Right forelimb (tissue), 1 donor: ENCODE data around the gene DVL2.
A peak's percentile ranks its signal among the peaks of the same experiment; 100 is the strongest.

Experiments used
- DNase-seq: peaks from one replicate; pipeline ENCODE4 v3.0.0-alpha.2; 2018

The DVL2 gene

DNA sequence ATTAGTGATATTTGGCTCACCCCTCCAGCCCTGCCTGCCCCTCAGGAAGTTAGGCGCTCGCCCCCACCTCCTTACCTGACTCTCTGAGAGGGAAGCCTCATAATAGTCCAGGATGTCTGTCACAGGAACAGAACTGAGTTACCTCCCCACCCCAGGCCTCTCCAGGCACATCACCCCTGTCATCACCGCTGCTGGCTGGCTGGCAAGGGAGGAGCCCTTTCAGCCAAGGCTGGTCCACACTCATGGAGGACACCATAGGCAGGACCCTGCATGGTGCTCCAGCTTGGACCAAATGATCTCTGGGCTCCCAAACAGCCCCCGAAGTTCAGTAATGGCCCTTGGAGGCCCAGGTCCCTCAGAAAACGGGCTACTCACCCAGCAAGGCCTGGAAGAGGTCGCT, 16.2 kb downstream of the DVL2 start:
- DNase-seq, result peak; percentile 46

DNA sequence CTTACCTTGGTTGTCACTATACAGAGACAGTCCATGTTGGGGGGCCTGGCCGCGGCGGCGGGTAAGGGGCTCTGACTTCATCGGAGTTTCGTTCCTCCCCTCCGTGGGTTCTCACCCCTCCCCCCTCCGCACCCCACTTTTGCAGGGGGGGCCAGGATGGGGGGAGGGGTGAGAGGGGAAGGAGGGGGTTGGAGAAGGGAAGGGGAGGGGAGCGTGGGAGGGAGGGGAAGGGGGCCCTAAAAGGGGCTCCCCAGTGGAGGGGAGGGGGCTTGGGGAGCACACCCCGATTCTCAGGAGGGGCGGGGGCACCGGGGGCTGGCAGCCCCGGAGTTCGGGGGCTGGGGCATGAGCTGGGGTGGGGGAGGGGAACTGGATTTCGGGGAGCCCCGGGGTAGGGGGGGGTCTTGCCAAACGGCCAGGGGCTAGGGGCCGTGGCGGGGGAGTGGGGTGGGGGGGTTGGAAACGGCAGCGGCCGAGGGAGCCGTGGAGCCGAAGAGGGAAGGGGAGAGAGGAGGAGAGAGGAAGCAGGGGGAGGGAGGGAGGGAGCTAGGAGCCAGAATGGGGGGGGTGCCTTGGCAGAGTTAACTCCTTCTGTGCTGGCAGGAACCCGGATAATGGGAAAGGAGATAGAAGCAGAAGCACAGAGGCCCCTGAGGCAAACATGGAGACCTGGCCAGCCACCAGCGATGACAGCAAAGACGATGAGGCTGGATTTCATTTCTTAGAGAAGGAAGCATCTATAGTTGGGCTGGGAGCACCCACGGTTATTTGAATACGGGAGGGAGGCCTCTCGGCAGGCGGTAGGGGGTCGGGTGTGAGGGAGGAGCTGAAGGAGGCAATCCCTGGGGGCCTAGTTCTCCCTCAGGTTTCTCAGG, 17.0 kb downstream of the DVL2 start:
- DNase-seq, result peak; percentile 87

DNA sequence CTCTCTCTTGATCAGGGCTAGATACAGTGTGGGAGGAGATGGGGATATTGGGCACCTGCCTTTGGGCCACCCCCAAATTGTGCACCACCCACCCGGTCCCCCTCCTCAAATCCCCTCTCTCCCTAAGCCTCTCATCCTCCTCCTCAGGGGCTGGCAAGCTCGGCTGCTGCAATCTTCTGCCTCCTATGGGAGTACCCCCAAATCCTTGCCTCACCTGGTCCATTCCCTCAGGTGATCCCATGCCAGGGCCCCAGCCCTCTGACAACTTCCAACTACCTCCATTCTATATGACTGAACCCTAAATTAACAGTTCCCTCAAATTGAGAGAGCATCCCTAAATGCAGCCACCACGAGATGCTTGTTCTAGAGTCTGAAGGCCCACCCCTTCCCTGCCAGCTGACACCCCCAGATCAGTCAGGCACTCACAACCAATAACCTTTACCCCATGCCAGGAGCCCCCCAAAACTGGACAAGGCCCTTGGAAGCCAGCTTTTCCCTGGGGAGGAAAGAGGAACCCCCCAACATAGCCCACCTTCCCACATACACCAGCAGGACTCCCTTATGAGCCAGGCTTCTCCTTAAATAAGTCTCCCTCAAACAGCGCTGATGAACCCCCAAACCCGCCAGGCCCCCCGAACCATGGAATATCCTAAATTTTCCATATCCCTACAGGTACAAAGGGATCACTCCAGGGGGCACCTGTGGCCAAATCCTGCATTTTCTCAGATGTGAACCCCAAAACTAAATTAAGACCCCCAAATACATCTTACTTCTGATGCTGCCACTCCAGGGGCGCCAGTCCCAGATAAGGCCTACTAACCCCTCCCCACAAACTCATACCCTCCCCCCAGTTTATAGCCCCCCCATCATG, 17.8 kb downstream of the DVL2 start:
- peak; percentile 46 for DNase-seq

DNA sequence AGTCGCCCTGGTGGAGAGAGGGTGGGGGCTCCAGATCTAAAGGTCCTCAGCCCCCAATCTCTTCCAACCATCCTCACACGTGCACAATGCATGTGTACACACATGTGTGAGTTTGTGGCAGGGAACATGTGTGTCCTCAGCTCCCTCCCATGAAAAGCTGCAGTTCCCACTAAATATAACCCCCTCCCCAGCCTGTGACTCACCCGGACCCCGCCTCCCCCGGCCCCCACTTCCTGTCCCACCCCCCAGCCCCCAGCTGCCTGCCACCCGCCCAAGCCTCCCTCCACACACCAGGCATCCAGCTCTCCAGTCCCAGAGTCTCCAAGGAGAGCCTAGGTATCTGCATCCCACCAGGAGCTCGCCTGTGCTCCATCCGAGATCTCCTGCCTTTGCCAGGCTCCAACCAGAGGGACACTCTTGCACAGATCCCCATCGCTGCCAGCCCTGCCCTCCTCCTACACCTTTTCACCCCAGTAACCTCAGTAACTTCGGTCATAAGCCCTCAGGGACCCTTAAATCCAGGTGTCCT, 18.6 kb downstream of the DVL2 start:
- DNase-seq, result peak; percentile 55

DNA sequence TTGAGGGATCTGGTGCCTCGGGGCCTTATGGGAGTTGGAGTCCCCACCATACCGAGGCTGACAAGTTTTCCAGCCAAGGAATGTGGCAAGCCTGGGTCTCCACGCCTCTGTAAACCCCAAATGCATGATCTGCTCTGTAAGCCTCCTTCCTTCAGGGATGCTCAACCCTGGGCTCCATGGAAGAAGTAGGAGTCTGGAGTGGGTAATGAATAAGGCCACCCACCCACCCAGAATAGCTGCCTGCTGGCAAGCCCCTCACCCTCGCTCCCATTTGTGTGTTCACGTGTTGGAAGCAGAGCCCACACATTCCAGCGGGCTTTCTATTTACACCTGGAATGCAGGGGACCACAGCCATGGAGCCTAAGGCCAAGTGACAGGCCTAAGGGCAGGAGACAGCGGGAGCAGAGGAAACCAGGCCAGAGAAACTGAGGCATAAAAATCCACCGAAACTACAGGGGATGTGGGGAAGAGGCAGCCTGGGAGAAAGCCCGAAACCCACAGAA, 19.1 kb downstream of the DVL2 start:
- no peak for DNase-seq

DNA sequence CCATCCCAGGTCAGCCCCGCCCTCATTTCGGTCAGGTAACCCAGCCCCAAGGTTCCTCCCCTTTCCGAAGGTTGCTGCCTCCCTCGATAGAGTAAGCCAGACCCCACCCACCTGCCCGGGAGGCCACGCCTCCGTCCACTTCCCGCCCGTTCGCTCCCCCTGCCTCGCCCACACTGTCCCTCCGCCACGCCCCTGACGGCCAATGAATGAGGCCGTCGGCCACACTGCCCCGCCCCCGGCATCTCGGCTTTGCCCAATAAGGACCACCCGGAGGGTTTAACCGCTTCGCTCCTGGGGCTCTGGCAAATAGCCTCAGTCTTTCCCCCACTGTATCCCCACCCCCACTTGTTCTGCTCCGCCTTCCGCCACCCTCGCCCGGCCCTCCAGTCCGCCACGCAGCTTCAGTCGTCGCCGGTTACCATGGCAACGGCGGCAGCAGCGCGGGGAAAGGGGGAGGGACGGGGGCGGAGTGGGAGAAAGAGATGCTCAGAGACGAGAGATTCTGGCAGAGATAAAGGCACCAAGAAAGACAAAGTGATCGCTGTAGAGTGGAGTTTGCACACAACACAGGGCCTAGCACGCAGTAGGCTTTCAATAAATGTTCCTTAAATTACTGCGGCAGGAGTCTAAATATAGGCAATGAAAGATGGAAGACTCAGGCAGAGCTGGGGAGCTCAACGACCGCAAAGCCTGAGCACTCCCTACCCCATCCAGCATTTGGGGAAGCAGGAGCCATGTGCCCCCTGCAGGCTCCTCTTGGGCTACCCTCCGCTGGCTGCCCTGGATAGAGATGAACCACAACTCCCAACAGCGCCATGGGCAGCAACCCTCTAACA, 19.8 kb downstream of the DVL2 start:
- peak; percentile 99 for DNase-seq

DNA sequence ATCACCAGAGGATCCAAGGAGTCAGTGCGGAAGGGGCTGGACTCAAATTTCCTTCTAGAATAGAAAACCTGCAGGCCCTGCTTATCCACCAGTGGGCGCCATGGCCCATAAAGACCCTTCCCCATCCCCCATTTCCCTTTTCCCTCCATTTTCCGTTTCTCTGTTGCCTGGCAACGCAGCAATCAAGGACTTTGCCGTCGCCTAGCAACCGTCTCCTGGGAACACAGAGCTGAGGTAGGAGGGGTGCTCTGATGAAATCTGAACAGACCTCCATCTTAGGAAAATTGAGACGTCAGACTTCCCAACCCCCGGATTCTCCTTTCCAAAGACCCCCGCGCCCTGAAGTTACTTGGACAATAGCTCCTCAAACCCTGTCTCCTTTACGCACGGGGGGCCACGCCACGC, 20.4 kb downstream of the DVL2 start:
- DNase-seq, result peak; percentile 86

DNA sequence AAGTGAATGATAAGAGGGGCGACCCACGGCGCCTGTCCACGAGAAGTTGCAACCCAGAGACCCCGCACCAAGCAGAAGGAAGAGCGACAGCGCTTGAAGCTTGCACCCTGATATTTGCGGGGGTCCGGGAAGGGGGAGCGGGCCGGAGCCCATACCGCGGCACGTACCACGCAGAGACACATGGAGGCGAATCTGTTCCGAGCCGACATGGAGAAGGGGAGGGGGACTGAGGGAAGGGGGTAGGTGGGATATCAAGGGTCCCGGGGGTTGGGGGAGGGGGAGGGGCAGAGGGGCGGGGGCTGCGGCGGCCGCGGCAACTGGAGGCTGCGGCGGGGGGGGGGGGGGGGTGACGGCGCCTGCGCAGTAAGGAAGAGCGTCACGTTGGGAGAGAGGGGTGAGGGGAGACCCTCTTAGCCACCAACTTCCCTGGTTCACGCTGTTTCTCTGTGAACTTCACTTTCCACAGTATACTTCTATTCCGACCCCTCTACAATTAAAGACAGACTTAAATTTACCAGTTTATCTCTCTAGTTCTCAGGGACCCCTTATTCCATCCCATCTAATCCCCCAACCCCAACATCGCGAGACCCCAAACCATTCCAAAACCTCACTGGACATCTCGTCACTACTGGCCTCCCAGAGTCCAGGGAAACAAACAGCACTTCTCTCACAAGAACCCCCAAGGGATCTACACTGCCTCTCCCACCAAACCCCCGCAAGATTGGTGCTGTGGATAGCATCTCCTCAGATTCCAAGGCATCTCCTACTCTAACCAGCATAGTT, 22.6 kb downstream of the DVL2 start:
- no peak for DNase-seq

DNA sequence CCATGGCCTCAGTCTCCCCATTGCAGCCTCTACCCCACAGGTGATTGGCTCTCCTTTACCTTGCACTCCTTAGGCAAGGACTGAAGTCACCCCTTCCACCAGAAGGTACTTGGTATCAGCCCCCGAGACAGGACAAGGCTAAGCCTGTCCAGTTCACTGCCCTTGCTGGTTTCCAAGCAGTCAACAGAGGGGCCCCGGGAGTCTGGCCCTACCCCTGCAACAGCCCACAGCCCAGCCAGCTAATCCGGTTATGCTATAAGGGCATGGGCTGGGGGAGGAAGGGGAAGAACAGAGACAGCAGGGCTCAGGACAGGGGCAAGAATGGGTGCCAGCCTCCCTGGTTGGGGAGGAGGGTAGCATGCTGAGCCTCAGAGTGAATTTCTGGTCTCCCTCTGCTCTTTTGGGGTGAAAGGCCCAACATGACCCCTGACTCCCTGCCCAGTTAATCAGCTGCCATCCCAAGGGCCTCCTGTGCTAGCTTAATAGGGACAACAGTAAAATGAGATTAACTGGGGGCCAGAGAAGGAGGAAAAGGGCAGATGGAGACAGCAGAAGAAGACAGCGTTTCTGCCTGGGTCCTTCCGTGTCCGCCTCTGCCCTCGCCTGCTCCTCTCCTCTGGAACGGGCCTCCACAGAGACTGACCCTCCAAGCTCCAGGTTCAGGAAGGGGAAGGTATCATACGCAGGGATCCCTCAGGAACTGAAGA, 25.4 kb downstream of the DVL2 start:
- no peak for DNase-seq

DNA sequence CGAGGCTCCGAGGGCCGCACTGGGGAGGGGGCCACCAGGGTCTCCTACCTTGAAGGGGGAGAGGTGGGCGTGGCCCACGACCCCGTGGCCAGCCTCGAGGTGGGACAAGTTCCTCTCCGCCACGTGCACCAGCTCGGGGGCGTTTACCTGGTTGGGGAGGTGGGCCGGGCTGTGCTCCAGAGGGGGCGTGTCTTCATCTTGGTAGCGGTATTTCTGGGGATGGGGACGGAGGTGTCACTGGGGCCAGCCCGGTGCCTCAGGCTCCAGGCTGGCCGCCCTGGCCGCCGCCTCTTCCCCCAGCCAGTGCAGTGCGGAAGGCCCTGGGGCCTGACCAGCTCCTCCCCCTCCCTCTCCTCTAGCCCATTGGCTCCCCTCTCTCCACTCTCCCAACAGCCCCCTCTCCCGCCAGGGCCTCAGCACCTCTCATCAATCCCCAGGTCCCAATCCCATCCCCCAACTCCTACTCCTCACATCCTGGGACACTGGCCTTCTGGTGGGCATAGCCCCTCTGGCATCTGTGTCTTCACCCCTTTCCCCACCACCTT, 26.2 kb downstream of the DVL2 start:
- no peak for DNase-seq

DNA sequence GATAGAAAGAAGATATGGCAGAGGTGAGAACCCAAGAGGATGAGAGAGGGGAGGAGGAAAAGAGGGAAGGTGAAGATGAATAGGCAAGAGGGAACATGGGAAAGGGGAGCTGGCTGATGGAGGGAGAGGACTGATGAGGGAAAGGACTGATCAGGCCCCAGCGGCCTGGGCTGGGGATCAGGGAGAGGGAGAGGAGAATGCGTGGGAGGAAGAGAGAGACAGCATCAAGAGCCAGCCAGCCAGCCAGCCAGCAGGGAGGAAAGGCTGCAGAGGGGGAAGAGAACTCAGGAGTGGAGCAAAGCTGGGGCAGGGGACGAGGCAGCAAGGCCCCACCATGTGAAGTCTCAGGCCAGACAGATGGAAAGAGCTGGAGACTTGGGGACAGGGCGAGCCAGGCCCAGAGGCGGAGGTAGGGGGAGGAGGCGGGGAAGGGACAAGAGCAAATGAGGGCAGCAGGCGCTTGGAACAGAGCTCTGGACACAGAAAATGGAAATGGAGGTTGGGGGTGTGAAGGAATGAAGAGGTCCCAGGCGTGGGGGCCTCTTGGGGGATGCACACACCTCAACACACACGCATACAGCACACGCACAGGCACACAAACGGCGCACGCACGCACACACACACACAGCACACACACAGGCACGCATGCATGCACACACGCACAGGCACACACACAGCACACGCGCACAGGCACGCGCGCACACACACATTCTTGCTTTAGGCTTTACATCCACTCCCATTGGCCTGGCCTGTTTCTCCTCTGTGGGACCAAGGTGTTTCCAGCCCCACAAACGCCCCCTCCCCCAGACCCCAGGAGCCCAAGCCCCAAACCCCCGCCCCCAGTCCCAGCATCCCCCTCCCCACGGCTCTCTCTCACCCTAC, 27.0 kb downstream of the DVL2 start:
- no peak for DNase-seq

DNA sequence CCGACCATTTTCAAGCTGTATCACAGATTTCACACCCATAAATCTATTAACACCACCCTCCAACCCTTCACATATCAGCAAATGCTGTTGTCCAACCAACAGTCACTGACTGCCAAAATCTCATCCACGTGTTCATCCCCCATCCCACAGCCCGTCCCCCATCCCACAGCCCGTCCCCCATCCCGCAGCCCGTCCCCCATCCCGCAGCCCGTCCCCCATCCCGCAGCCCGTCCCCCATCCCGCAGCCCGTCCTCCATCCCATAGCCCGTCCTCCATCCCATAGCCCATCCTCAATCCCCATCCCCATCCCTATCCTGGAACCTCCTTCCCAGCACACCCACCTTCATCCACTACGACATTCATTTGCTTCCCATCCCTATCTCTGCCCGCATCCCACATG, 28.8 kb downstream of the DVL2 start:
- no peak for DNase-seq

DNA sequence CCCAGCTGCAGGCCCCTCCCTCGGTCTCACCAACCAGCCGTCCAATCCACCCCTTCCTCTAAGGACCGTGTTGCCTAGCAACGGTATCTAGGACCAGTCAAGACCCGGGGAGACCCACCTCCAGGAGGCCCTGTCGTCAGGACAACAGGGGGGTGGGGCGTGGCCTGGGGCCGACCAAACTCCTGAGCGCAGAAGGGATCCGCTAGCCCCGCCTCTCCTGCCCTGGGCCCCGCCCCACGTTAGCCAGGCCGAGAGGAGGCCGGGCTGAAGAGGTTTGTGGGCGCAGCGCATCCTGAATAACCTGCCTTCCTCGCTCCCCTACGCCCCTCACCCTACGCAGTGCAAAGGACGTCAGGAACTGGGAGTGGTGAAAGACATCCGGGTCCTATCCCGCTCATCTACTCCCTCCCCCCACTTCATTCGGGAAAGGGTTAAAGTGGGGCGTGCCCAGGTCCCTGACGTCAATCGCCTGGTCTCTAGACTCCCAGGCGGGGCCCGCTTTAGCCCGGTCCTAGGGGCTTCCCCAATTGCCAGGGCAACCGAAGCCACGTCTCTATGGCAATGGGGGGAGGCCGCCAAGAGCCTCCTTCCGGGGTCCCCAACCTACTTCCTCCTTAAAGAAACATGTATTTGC, 29.4 kb downstream of the DVL2 start:
- peak; percentile 89 for DNase-seq

DNA sequence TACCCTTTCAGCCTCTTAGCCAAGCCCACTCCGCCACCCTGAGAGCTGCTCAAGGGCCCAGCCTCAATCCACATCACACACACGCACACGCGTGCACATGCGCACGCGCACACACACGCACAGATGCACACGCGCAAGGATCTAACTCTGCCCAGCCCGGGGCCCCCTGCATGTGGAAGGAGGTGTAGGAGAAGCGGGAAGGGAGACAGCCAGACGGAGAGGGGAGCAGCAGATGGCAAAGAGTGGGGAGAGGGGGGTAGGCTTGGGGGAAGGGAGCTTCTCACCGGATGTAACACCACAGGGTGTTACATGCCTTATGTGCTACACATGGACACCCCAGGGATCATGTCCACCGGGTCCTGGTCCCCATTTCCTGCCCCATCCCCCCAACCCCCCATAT, 30.0 kb downstream of the DVL2 start:
- DNase-seq, result no peak

DNA sequence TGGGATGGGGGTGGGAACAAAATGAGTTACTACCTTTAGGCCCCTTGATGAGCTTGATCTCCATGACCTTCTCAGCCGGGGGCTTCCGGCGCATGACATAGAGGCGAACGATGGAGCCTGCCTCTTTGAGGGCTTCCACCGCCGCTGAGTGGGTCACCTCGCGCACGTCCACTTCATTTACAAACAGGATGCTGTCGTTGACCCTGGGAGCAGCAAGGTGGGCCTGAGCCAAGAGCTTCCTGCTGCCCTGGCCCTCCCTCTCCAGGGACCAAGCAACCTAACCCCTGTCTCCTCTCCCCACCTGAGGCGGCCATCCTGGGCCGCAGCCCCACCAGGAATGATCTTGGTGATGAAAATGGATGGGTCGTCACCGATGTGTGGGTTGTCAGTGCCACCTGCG, 30.9 kb downstream of the DVL2 start:
- DNase-seq, result no peak

DNA sequence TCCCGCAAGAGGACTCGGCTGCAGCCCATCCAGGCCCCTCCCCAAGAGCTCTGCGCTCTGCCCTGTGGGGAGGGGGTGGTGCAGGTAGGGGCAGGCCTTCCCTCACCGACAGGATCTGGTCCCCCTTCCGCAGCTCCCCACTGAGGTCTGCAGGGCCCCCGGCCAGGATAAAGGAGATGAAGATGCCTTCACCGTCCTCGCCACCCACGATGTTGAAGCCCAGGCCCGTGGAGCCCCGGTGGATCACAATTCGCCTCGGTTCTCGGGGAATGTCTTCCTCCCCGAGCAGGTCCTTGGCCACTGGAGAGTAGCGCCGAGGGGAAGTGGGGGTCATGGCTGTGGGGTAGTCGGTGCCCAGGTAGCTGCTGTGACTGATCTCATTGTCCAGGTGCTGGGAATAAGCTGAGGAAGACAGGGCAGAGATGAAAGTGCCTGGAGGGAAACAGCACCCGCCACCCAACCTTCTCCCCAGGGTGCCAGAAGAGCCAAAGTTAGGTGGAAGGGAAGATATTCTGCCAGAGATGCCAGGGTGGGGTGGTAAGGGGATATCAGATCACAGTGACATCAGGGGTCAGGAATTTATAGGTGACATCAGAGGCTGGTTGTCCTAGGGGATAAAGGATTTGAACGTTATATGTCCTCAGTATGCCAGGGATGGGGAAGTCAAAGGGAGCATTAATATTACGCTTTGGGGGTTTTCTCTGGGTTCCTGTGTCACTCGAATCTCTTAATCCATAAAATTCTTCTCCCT, 37.5 kb downstream of the DVL2 start:
- DNase-seq, result no peak

DNA sequence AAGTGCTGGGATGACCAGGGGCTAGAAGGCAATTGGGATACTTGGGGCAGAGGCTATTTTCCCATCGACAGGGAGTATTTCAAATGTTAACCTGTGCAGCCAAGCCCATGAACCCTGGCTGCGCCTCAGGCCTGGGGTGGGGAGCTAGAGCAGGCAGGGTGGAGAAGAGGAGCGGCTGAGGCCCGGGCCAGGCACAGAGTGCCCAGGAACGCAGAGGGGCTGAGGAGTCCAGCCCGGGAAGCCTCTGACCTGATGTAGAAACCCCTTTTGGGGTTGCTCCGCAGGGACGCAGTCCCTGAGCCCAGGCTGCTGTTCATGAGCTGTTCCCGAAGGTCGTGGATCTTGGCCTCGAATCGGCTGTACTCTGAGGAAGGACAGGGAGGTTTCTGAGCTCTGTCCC, 38.3 kb downstream of the DVL2 start:
- DNase-seq, result peak; percentile 42

DNA sequence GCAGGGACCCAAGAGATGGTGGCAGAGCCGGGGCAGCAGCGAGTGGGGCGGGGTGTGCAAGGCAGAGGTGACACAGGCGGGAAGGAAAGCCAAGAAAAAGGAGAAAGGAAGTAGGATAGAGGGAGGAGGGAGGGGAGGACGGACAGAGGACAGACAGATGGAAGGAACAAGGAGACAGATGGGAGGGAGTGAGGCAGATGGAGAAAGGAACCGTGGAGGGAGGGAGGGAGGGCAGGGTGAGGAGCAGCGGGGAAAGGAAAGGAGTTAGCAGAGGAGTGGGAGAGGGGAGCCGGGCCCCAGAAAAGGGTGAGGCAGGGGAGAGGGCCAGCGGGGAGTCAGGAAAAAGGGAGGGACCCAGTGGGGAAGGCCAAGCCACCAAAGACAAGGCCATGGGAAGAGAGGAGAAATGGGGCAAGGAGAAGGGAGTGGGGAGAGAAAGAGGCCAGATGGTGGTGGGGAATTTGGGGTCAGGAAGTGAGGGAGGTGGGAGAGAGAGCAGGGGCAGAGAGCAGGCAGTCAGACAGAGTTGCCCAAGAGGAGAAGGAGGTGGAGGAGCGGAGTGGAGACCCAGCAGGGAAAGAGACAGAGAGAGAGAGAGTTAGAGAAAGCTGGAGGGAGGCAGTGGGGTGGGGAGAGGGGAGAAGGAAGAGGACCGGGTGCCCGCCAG, 41.9 kb downstream of the DVL2 start:
- peak; percentile 29 for DNase-seq
